ENCODE data around the gene CFD. TPM values are rescaled to one million over a fixed set of nuclear protein-coding genes. Genes with fewer than 3 reads are reported as not detected.
A peak's percentile ranks its signal among the peaks of the same experiment; 100 is the strongest.

CFD gene
- total RNA-seq, 1 experiment from 2014 or later, result 1.9 TPM

GRCh38 chr19:887599-887998, 28.1 kb downstream of the CFD start:
- Histone ChIP-seq H3K79me1 (ENCODE audit: insufficient read depth, low read depth, low read length, poor library complexity, severe bottlenecking) (no peaks in the 10 kb centered on the region), H3K27me3 (ENCODE audit: insufficient read depth, low read length) (no peaks in the 10 kb centered on the region), H2BK20ac (ENCODE audit: low read depth, low read length, poor library complexity, severe bottlenecking) (no peak overlapping the region), H3K9ac (ENCODE audit: extremely low read depth, insufficient read length, low read length) (no peak overlapping the region), H3K4ac (ENCODE audit: low read depth, low read length) (no peak overlapping the region), H2BK15ac (ENCODE audit: low read depth, low read length) (no peak overlapping the region), H3K23ac (ENCODE audit: insufficient read length, low read depth, low read length) (no peak overlapping the region), H3T11ph (ENCODE audit: low read length) (no peak overlapping the region), H2AFZ (ENCODE audit: low read length) (no peak overlapping the region), H3K56ac (ENCODE audit: insufficient read length, low read depth, low read length) (no peak overlapping the region), H3K4me1 (ENCODE audit: insufficient read depth, low read length) (no peaks in the 10 kb centered on the region), H3K14ac (ENCODE audit: insufficient read depth, low read length) (no peak overlapping the region), H3K23me2 (ENCODE audit: insufficient read length, low read depth, low read length, poor library complexity, severe bottlenecking) (peaks cover 4% of the 10 kb centered on the region), H3K27ac (ENCODE audit: insufficient read length, low read depth, low read length) (no peak overlapping the region), H2AK5ac (ENCODE audit: insufficient read length, low read length) (no peak overlapping the region), H2BK5ac (ENCODE audit: insufficient read length, low read length) (no peak overlapping the region), H2BK12ac (ENCODE audit: insufficient read length, low read depth, low read length) (no peak overlapping the region), H4K5ac (ENCODE audit: insufficient read length, low read depth, low read length) (no peak overlapping the region), H3K9me3 (ENCODE audit: control insufficient read depth, low read depth, low read length) (no peaks in the 10 kb centered on the region), H4K20me1 (ENCODE audit: control insufficient read depth, insufficient read depth, insufficient read length) (peaks cover 2% of the 10 kb centered on the region), H3K79me2 (ENCODE audit: insufficient read depth, low read length) (no peaks in the 10 kb centered on the region; the same call in 1 of the 2 replicates), H3K18ac (ENCODE audit: insufficient read length, low read depth, low read length) (no peak overlapping the region), H3K4me2 (ENCODE audit: insufficient read depth, insufficient read length, low read length) (no peak overlapping the region), H4K91ac (ENCODE audit: insufficient read length, low read depth, low read length) (no peak overlapping the region), H4K8ac (replicated peaks; ENCODE audit: insufficient read length, low read depth, low read length) (no peak overlapping the region), H2BK120ac (ENCODE audit: low read depth, low read length, poor library complexity, severe bottlenecking) (no peak overlapping the region)
- WGBS (ENCODE audit: extremely low coverage, insufficient read length, low lambda C conversion rate), result no CpG with 5 or more reads among the region's 10 CpGs
- H3K9me3 Mint-ChIP-seq, result no peaks in the 10 kb centered on the region
- H3K27me3 Mint-ChIP-seq (ENCODE audit: low read depth), result no peaks in the 10 kb centered on the region
- peaks cover 0 to 3% of the 10 kb centered on the region in 2 experiments; a peak in 1 of 4 replicates for H3K4me1 Mint-ChIP-seq
- H3K4me3 Mint-ChIP-seq, result no peak overlapping the region
- DNase-seq, result no peak
- H3K27ac Mint-ChIP-seq, result peak overlapping the region in 1 of 3 experiments; percentile 44; a peak in 1 of 7 replicates
- no peak for TF ChIP-seq CTCF (conservative IDR thresholded peaks at IDR 0.05)
- peaks cover 0 to 46% (median 34%) of the 10 kb centered on the region in 3 experiments; a peak in 5 of 7 replicates for H3K36me3 Mint-ChIP-seq (ENCODE audit: insufficient read depth in 1 of 3, low read depth in 3 of 3)

Measured in H9 (cell line).